Measurements from ENCODE around the gene ODAD2.
A peak's percentile ranks its signal among the peaks of the same experiment; 100 is the strongest.

The ODAD2 gene

GRCh38 chr10:27783660-27784059, 215.2 kb downstream of the ODAD2 start:
- H3K4me3 ChIP-seq (ENCODE audit: low read depth, low read length), result no peak overlapping the region
- TF ChIP-seq CTCF (conservative IDR thresholded peaks at IDR 0.05; ENCODE audit: low read depth, low read length), result peak; percentile 51
- peak; percentile 44 for DNase-seq (ENCODE audit: low read depth)

GRCh38 chr10:27779462-27780015, 219.3 kb downstream of the ODAD2 start:
- no peak overlapping the region for H3K4me3 ChIP-seq (ENCODE audit: low read depth, low read length)

GRCh38 chr10:27774831-27775230, 224.0 kb downstream of the ODAD2 start:
- no peak for DNase-seq (ENCODE audit: low read depth)
- H3K4me3 ChIP-seq (ENCODE audit: low read depth, low read length), result no peak overlapping the region
- TF ChIP-seq CTCF (conservative IDR thresholded peaks at IDR 0.05; ENCODE audit: low read depth, low read length), result no peak

More at GRCh38 chr10:27779462-27780015, 219.3 kb downstream of the ODAD2 start:
- TF ChIP-seq CTCF (conservative IDR thresholded peaks at IDR 0.05; ENCODE audit: low read depth, low read length), result no peak
- DNase-seq (ENCODE audit: low read depth), result no peak

- no peak overlapping the region for H3K4me3 ChIP-seq (ENCODE audit: low read depth, low read length)
- no peak for TF ChIP-seq CTCF (conservative IDR thresholded peaks at IDR 0.05; ENCODE audit: low read depth, low read length)
- no peak for DNase-seq (ENCODE audit: low read depth)
Measured at GRCh38 chr10:27771231-27771630, 227.6 kb downstream of the ODAD2 start.

- H3K4me3 ChIP-seq (ENCODE audit: low read depth, low read length), result no peak overlapping the region
- DNase-seq (ENCODE audit: low read depth), result no peak
- TF ChIP-seq CTCF (conservative IDR thresholded peaks at IDR 0.05; ENCODE audit: low read depth, low read length), result no peak
Measured at GRCh38 chr10:27770181-27770580, 228.7 kb downstream of the ODAD2 start.
